MCF 10A (cell line): Measurements from ENCODE around the gene FAM111B. TPM values are rescaled to one million over a fixed set of nuclear protein-coding genes. Genes with fewer than 3 reads are reported as not detected.
A peak's percentile ranks its signal among the peaks of the same experiment; 100 is the strongest.
"Not testable (repeated sequence)": the region's sequence is repeated elsewhere in the genome, so short reads cannot be mapped to it uniquely, and the experiment has no call there.

Source experiments
- BruUV-seq: library from RNA; stranded (reverse); fragments of 400-500 nt; replicated peaks from 2 replicates; lab custom pipeline; 2021; lab: Mats Ljungman, UMichigan
- CTCF ChIA-PET: fragments of 300-600 bp; sonication (Branson Sonifier 250); formaldehyde crosslinking; extraction: SDS; loops from one replicate; lab custom pipeline; 2021; ENCODE audit warnings: antibody characterized with exemption, inconsistent platforms; lab: Yijun Ruan, JAX
- POLR2A ChIA-PET: fragments of 300-600, 350-650 bp; sonication (Branson Sonifier 250); formaldehyde crosslinking; extraction: SDS; loops from one replicate; lab custom pipeline; 2020; ENCODE audit warnings: antibody characterized with exemption, inconsistent platforms; lab: Yijun Ruan, JAX
- DNase-seq: peaks from one replicate; pipeline ENCODE4 v3.0.0-alpha.2; 2018; ENCODE audit not compliant: unreplicated experiment
- H3K27ac Mint-ChIP-seq: one replicate; pipeline ENCODE4 v1.8.0; 2022; ENCODE audit warnings: mild to moderate bottlenecking, low read depth, mixed read lengths; ENCODE audit not compliant: unreplicated experiment
- H3K27me3 Mint-ChIP-seq: one replicate; pipeline ENCODE4 v1.8.0; 2022; ENCODE audit warnings: mixed read lengths; ENCODE audit not compliant: insufficient read depth, unreplicated experiment
- H3K36me3 Mint-ChIP-seq: one replicate; pipeline ENCODE4 v1.8.0; 2022; ENCODE audit warnings: mild to moderate bottlenecking, moderate library complexity, mixed read lengths; ENCODE audit not compliant: insufficient read depth, unreplicated experiment
- H3K4me1 Mint-ChIP-seq: one replicate; pipeline ENCODE4 v1.8.0; 2022; ENCODE audit warnings: mixed read lengths; ENCODE audit not compliant: insufficient read depth, unreplicated experiment
- H3K4me3 Mint-ChIP-seq: one replicate; pipeline ENCODE4 v1.8.0; 2022; ENCODE audit warnings: mild to moderate bottlenecking, moderate library complexity, mixed read lengths; ENCODE audit not compliant: unreplicated experiment
- H3K9me3 Mint-ChIP-seq: one replicate; pipeline ENCODE4 v1.8.0; 2022; ENCODE audit warnings: mixed read lengths; ENCODE audit not compliant: unreplicated experiment
- intact Hi-C: fragments of 100-400 bp; cut with micrococcal nuclease; formaldehyde crosslinking; loops from 2 replicates; pipeline ENCODE4 v1.14.1; 2022
- total RNA-seq: library from RNA; stranded (reverse); gene quantifications from 2 replicates; pipeline ENCODE4 v1.2.3, GENCODE V29; 2022
- TF ChIP-seq, protein P1 (sequence below): fragments of 200-600 bp; IDR thresholded peaks from one replicate; pipeline ENCODE4 v1.8.0; 2022; ENCODE audit warnings: antibody characterized with exemption, mild to moderate bottlenecking; ENCODE audit not compliant: unreplicated experiment

FAM111B gene
- total RNA-seq, 1 experiment from 2014 or later = 1.6 TPM

GRCh38 chr11:59115553-59115952 is 8.5 kb downstream of the FAM111B start:
- no peak for DNase-seq
- POLR2A ChIA-PET = no interaction called here
- H3K4me3 Mint-ChIP-seq = no peak overlapping the region
- H3K27ac Mint-ChIP-seq = no peak overlapping the region
- TF ChIP-seq, protein P1, sequence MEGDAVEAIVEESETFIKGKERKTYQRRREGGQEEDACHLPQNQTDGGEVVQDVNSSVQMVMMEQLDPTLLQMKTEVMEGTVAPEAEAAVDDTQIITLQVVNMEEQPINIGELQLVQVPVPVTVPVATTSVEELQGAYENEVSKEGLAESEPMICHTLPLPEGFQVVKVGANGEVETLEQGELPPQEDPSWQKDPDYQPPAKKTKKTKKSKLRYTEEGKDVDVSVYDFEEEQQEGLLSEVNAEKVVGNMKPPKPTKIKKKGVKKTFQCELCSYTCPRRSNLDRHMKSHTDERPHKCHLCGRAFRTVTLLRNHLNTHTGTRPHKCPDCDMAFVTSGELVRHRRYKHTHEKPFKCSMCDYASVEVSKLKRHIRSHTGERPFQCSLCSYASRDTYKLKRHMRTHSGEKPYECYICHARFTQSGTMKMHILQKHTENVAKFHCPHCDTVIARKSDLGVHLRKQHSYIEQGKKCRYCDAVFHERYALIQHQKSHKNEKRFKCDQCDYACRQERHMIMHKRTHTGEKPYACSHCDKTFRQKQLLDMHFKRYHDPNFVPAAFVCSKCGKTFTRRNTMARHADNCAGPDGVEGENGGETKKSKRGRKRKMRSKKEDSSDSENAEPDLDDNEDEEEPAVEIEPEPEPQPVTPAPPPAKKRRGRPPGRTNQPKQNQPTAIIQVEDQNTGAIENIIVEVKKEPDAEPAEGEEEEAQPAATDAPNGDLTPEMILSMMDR = no peak
- H3K27me3 Mint-ChIP-seq = no peaks in the 10 kb centered on the region
- CTCF ChIA-PET = no interaction called here
- H3K9me3 Mint-ChIP-seq = no peaks in the 10 kb centered on the region
- intact Hi-C loops = no loop called here
- H3K4me1 Mint-ChIP-seq = no peaks in the 10 kb centered on the region
- no TSS peak for BruUV-seq
- H3K36me3 Mint-ChIP-seq = peaks cover 4% of the 10 kb centered on the region

GRCh38 chr11:59117774-59118173 is 10.7 kb downstream of the FAM111B start:
- no peak for DNase-seq
- CTCF ChIA-PET = no interaction called here
- POLR2A ChIA-PET = no interaction called here
- TF ChIP-seq, protein P1 = no peak
- Mint-ChIP-seq H3K36me3 (peaks cover 4% of the 10 kb centered on the region), H3K27me3 (no peaks in the 10 kb centered on the region), H3K9me3 (no peaks in the 10 kb centered on the region), H3K4me3 (no peak overlapping the region), H3K27ac (no peak overlapping the region), H3K4me1 (no peaks in the 10 kb centered on the region)
- BruUV-seq = no TSS peak
- intact Hi-C loops = no loop called here

GRCh38 chr11:59119826-59120225 is 12.8 kb downstream of the FAM111B start:
- Mint-ChIP-seq H3K4me3 (no peak overlapping the region), H3K27me3 (no peaks in the 10 kb centered on the region), H3K27ac (no peak overlapping the region), H3K4me1 (no peaks in the 10 kb centered on the region), H3K36me3 (peaks cover 9% of the 10 kb centered on the region), H3K9me3 (no peaks in the 10 kb centered on the region)
- TF ChIP-seq, protein P1 = no peak
- no TSS peak for BruUV-seq
- no peak for DNase-seq
- ChIA-PET CTCF (interaction anchor here (5.3 kb wide), 1 partner anchor 16 kb away, joined by 28 read pairs; no protein-coding TSS in a partner anchor), POLR2A (interaction anchor here (1.0 to 1.5 kb wide), 2 partner anchors 23 to 25 kb away, joined by 3 to 6 read pairs; partner anchors contain the start of gene FAM111A)
- intact Hi-C loops = no loop called here

GRCh38 chr11:59135648-59136461 is 28.8 kb downstream of the FAM111B start:
- Mint-ChIP-seq H3K36me3 (peaks cover 25% of the 10 kb centered on the region), H3K9me3 (peaks cover 14% of the 10 kb centered on the region), H3K4me3 (no peak overlapping the region), H3K27me3 (no peaks in the 10 kb centered on the region), H3K27ac (peak overlapping the region; percentile 24), H3K4me1 (peaks cover 6% of the 10 kb centered on the region)
- POLR2A ChIA-PET = interaction anchor here (0.7 to 1.0 kb wide), 3 partner anchors 25 to 130 kb away, joined by 3 read pairs; partner anchors contain the start of gene FAM111B
- DNase-seq = peak; percentile 73
- intact Hi-C loops = loop anchor here (1.0 to 5.0 kb wide), 3 partner anchors 39 to 459 kb away; no protein-coding TSS in a partner anchor
- no TSS peak for BruUV-seq
- TF ChIP-seq, protein P1 = peak; percentile 98
- CTCF ChIA-PET = interaction anchor here (0.5 to 3.9 kb wide), 56 partner anchors 9 to 1614 kb away, joined by 3 to 36 read pairs (median 4); partner anchors contain the start of genes FAM111B, GLYATL2 and LPXN

DNA sequence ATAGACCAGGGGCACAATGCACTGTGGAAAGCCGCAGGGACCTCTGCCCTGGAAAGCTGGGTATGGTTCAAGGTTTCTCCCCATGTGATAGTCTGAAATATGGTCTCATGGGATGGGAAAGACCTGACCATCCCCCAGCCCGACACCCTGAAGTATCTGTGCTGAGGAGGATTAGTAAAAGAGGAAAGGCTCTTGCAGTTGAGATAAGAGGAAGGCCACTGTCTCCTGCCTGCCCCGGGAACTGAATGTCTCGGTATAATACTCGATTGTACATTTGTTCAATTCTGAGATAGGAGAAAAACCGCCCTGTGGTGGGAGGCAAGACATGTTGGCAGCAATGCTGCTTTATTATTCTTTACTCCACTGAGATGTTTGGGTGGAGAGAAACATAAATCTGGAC is 29.5 kb downstream of the FAM111B start:
- CTCF ChIA-PET = interaction anchor here (0.7 to 3.9 kb wide), 38 partner anchors 9 to 1614 kb away, joined by 3 to 36 read pairs (median 6); partner anchors contain the start of genes FAM111B and LPXN
- Mint-ChIP-seq H3K36me3 (peaks cover 20% of the 10 kb centered on the region), H3K4me1 (peaks cover 13% of the 10 kb centered on the region), H3K9me3 (peaks cover 12% of the 10 kb centered on the region)
- BruUV-seq, H3K4me3 Mint-ChIP-seq, DNase-seq, H3K27ac Mint-ChIP-seq, H3K27me3 Mint-ChIP-seq, POLR2A ChIA-PET: not testable (repeated sequence)
- intact Hi-C loops = loop anchor here (1.0 to 5.0 kb wide), 3 partner anchors 39 to 459 kb away; no protein-coding TSS in a partner anchor
